H1 (cell line): ENCODE measurements around the gene ATXN7L3.

ENCODE experiments used
- ATF3 ChIP-seq: IDR thresholded peaks from 2 replicates; pipeline ENCODE4 v1.6.1; 2011; ENCODE audit warnings: low read depth, mild to moderate bottlenecking, low read length; ENCODE audit not compliant: insufficient read depth
- BACH1 ChIP-seq: IDR thresholded peaks from 2 replicates; pipeline ENCODE4 v1.6.1; 2012; ENCODE audit warnings: low read length, improper control_type of control experiment
- CTCF ChIP-seq, 3 experiments: IDR thresholded peaks; 1 replicate in 2 of 3; 2 replicates in 1 of 3; pipeline versions ENCODE4 v1.5.1 to v1.6.1; 2011; ENCODE audit warnings: low read length in 3 of 3, mild to moderate bottlenecking in 3 of 3, inconsistent platforms in 2 of 3, low read depth in 1 of 3, moderate library complexity in 1 of 3; ENCODE audit not compliant: insufficient read depth in 1 of 3; ENCODE audit errors: control extremely low read depth in 1 of 3
- EP300 ChIP-seq, 2 experiments: IDR thresholded peaks; 1 replicate in 1 of 2; 2 replicates in 1 of 2; pipeline ENCODE4 v1.6.1; 2011 to 2012; ENCODE audit warnings: low read depth in 2 of 2, low read length in 2 of 2, mild to moderate bottlenecking in 2 of 2, borderline replicate concordance in 1 of 2, inconsistent platforms in 1 of 2, moderate library complexity in 1 of 2
- EZH2 ChIP-seq: fragments of 200-600 bp; sonication (generic); IDR thresholded peaks from 2 replicates; pipeline ENCODE4 v1.7.1; 2012; ENCODE audit warnings: low read depth, mild to moderate bottlenecking, moderate library complexity, low read length, inconsistent platforms; ENCODE audit not compliant: severe bottlenecking
- PHF8 ChIP-seq: fragments of 200-600 bp; sonication (generic); conservative IDR thresholded peaks from 2 replicates; pipeline ENCODE4 v1.7.1; 2012; ENCODE audit warnings: low read depth, mild to moderate bottlenecking, inconsistent platforms, low read length, moderate library complexity
- POLR2A ChIP-seq, 2 experiments: IDR thresholded peaks; 1 replicate in 1 of 2; 2 replicates in 1 of 2; pipeline ENCODE4 v1.6.1; 2011; ENCODE audit warnings: low read depth in 2 of 2, low read length in 2 of 2, mild to moderate bottlenecking in 2 of 2; ENCODE audit errors: control extremely low read depth in 1 of 2
- POLR2AphosphoS5 ChIP-seq: IDR thresholded peaks from 2 replicates; pipeline ENCODE4 v1.6.1; 2011; ENCODE audit warnings: low read depth, low read length
- RFX5 ChIP-seq: IDR thresholded peaks from 2 replicates; pipeline ENCODE4 v1.6.1; 2011; ENCODE audit warnings: low read depth, low read length, improper control_type of control experiment, borderline replicate concordance
- SP2 ChIP-seq: IDR thresholded peaks from 2 replicates; pipeline ENCODE4 v1.6.1; 2012; ENCODE audit warnings: mild to moderate bottlenecking, low read length, inconsistent platforms
- TBP ChIP-seq: IDR thresholded peaks from 2 replicates; pipeline ENCODE4 v1.6.1; 2011; ENCODE audit warnings: low read depth, low read length, improper control_type of control experiment
- YY1 ChIP-seq: IDR thresholded peaks from 2 replicates; pipeline ENCODE4 v1.6.1; 2011; ENCODE audit warnings: low read depth, mild to moderate bottlenecking, low read length

- TF ChIP-seq BACH1: no peak
- no peak for TF ChIP-seq POLR2AphosphoS5
- TF ChIP-seq CTCF (IDR thresholded peaks at IDR 0.05; ENCODE audit: control extremely low read depth in 1 of 3, insufficient read depth in 1 of 3, low read depth in 1 of 3, low read length in 3 of 3): no peak
- TF ChIP-seq ATF3: no peak
- TF ChIP-seq EZH2: no peak
- TF ChIP-seq YY1: no peak
- no peak for TF ChIP-seq PHF8
- TF ChIP-seq POLR2A (IDR thresholded peaks at IDR 0.05; ENCODE audit: control extremely low read depth in 1 of 2, low read depth in 2 of 2, low read length in 2 of 2): no peak
- no peak for TF ChIP-seq SP2
- no peak for TF ChIP-seq TBP
- no peak for TF ChIP-seq RFX5
- TF ChIP-seq EP300 (IDR thresholded peaks at IDR 0.05; ENCODE audit: borderline replicate concordance in 1 of 2, low read depth in 2 of 2, low read length in 2 of 2): no peak
These were observed 21.6 kb downstream of the ATXN7L3 start for GRCh38 chr17:44178133-44178532.
